SW480 (cell line): ENCODE results near the gene DERL2.

Source experiments
- DNase-seq: peaks from one replicate; pipeline ENCODE4 v3.0.0-alpha.2; 2016; ENCODE audit warnings: low spot score

Gene DERL2

GRCh38 chr17:5485270-5486205 lies at the start of gene DERL2:
Gene DERL2, minus strand, starts transcription at chr17:5486178. Its CDS starts 17 bp downstream, at chr17:5486161.
- DNase-seq = peak; percentile 28

GRCh38 chr17:5535436-5535835 lies 49.5 kb upstream of the DERL2 start:
- DNase-seq = no peak

- no peak for DNase-seq
Measured at GRCh38 chr17:5533486-5534315, 47.7 kb upstream of the DERL2 start.

- no peak for DNase-seq
Measured at GRCh38 chr17:5532581-5532980, 46.6 kb upstream of the DERL2 start.

- no peak for DNase-seq
Measured at GRCh38 chr17:5531085-5531418, 45.1 kb upstream of the DERL2 start.

- no peak for DNase-seq
Measured at GRCh38 chr17:5530265-5531084, 44.5 kb upstream of the DERL2 start.

GRCh38 chr17:5527601-5528250 lies 41.7 kb upstream of the DERL2 start:
- no peak for DNase-seq

- DNase-seq = peak; percentile 89
Measured at GRCh38 chr17:5526821-5527598, 41.0 kb upstream of the DERL2 start.

- no peak for DNase-seq
Measured at GRCh38 chr17:5523249-5523648, 37.3 kb upstream of the DERL2 start.

- no peak for DNase-seq
Measured at GRCh38 chr17:5522476-5522875, 36.5 kb upstream of the DERL2 start.

- DNase-seq = peak; percentile 71
Measured at GRCh38 chr17:5516060-5516792, 30.2 kb upstream of the DERL2 start.

- DNase-seq = no peak
Measured at GRCh38 chr17:5514976-5515375, 29.0 kb upstream of the DERL2 start.

GRCh38 chr17:5513628-5514027 lies 27.6 kb upstream of the DERL2 start:
- no peak for DNase-seq

GRCh38 chr17:5511401-5512225 lies 25.6 kb upstream of the DERL2 start:
- DNase-seq = no peak

- DNase-seq = no peak
Measured at GRCh38 chr17:5510771-5511170, 24.8 kb upstream of the DERL2 start.

- DNase-seq = no peak
Measured at GRCh38 chr17:5509482-5509881, 23.5 kb upstream of the DERL2 start.

- peak; percentile 31 for DNase-seq
Measured at GRCh38 chr17:5508810-5509209, 22.8 kb upstream of the DERL2 start.

- no peak for DNase-seq
Measured at GRCh38 chr17:5506307-5506706, 20.3 kb upstream of the DERL2 start.

- DNase-seq = no peak
Measured at GRCh38 chr17:5502552-5502951, 16.6 kb upstream of the DERL2 start.
